Endothelial cell of umbilical vein (primary cell): ENCODE data around the gene CHST11. TPM values are rescaled to one million over a fixed set of nuclear protein-coding genes. Genes with fewer than 3 reads are reported as not detected.

ENCODE experiments used
- BruUV-seq: library from RNA; stranded (reverse); fragments of 400-500 nt; replicated peaks from 2 replicates; lab custom pipeline; 2021; lab: Mats Ljungman, UMichigan
- CTCF ChIA-PET: fragments of 300-600, 350-600 bp; sonication (Branson Sonifier 250); formaldehyde crosslinking; loops from one replicate; lab custom pipeline; 2021; ENCODE audit warnings: antibody characterized with exemption, inconsistent platforms; lab: Charles Lee
- POLR2A ChIA-PET: fragments of 300-600, 350-600 bp; sonication (Branson Sonifier 250); formaldehyde crosslinking; loops from one replicate; lab custom pipeline; 2021; ENCODE audit warnings: antibody characterized with exemption, inconsistent platforms; lab: Charles Lee
- DNase-seq: peaks from one replicate; pipeline ENCODE4 v3.0.0-alpha.2; 2011; ENCODE audit warnings: low read depth, low spot score
- FAIRE-seq: peaks from 2 replicates; lab custom pipeline; 2011; peaks lifted over from hg19 to GRCh38; lab: Jason Lieb, UNC
- H2AFZ ChIP-seq: 2 replicates; pipeline ENCODE4 v1.6.0; 2012; ENCODE audit warnings: low read depth, low read length, control low read depth, inconsistent platforms
- H3K27ac ChIP-seq: 2 replicates; pipeline ENCODE4 v1.5.1; 2011; ENCODE audit warnings: low read depth, mild to moderate bottlenecking, control low read depth, low read length, moderate library complexity; ENCODE audit not compliant: insufficient read depth
- H3K27me3 ChIP-seq, 2 experiments: 2 replicates each; pipeline versions ENCODE4 v1.6.0 to v1.6.1; 2011; ENCODE audit warnings: low read length in 2 of 2, mixed read lengths in 1 of 2; ENCODE audit not compliant: control insufficient read depth in 2 of 2, insufficient read depth in 2 of 2
- H3K36me3 ChIP-seq, 2 experiments: 2 replicates in 1 of 2; 3 replicates in 1 of 2; pipeline ENCODE4 v1.5.1; 2011; ENCODE audit warnings: low read length in 2 of 2, mild to moderate bottlenecking in 1 of 2, moderate library complexity in 1 of 2; ENCODE audit not compliant: control insufficient read depth in 2 of 2, insufficient read depth in 2 of 2; ENCODE audit errors: extremely low read depth in 1 of 2
- H3K4me1 ChIP-seq: 3 replicates; pipeline ENCODE4 v1.5.1; 2011; ENCODE audit warnings: mild to moderate bottlenecking, low read length; ENCODE audit not compliant: control insufficient read depth, insufficient read depth; ENCODE audit errors: extremely low read depth
- H3K4me2 ChIP-seq: 2 replicates; pipeline ENCODE4 v1.6.1; 2011; ENCODE audit warnings: low read length, control low read depth, mixed read lengths; ENCODE audit not compliant: insufficient read depth
- H3K4me3 ChIP-seq, 3 experiments: fragments of 200-600 bp in 1 of 3; sonication (generic), shearing (Covaris generic) in 1 of 3; replicated peaks in 1 of 3; 2 replicates each; pipeline ENCODE4 v1.5.1; 2011 to 2016; ENCODE audit warnings: control low read depth in 3 of 3, low read length in 3 of 3, mild to moderate bottlenecking in 2 of 3, inconsistent platforms in 1 of 3, low read depth in 1 of 3, moderate library complexity in 1 of 3; ENCODE audit not compliant: insufficient read depth in 1 of 3
- H3K79me2 ChIP-seq: 2 replicates; pipeline ENCODE4 v1.6.0; 2012; ENCODE audit warnings: low read length, inconsistent platforms; ENCODE audit not compliant: control insufficient read depth, insufficient read depth
- H3K9ac ChIP-seq: replicated peaks from 2 replicates; pipeline ENCODE3; 2011; ENCODE audit warnings: low read length, control low read depth; ENCODE audit not compliant: insufficient read depth; ENCODE audit errors: extremely low read depth
- H3K9me1 ChIP-seq: replicated peaks from 3 replicates; pipeline ENCODE4 v1.6.0; 2011; ENCODE audit warnings: mild to moderate bottlenecking, low read length; ENCODE audit not compliant: control insufficient read depth, insufficient read depth; ENCODE audit errors: extremely low read depth
- H3K9me3 ChIP-seq: replicated peaks from 2 replicates; pipeline ENCODE4 v1.5.1; 2012; ENCODE audit warnings: low read length, inconsistent platforms; ENCODE audit not compliant: control insufficient read depth, insufficient read depth
- H4K20me1 ChIP-seq: replicated peaks from 2 replicates; pipeline ENCODE3; 2011; ENCODE audit warnings: mild to moderate bottlenecking, low read length; ENCODE audit not compliant: control insufficient read depth, insufficient read depth; ENCODE audit errors: extremely low read depth
- EZH2 ChIP-seq: IDR thresholded peaks from 2 replicates; pipeline ENCODE4 v1.6.1; 2012; ENCODE audit warnings: borderline replicate concordance, low read depth, mild to moderate bottlenecking, moderate library complexity, low read length, inconsistent platforms; ENCODE audit not compliant: severe bottlenecking
- FOS ChIP-seq: IDR thresholded peaks from 2 replicates; pipeline ENCODE4 v1.6.1; 2011; ENCODE audit warnings: mild to moderate bottlenecking, low read length, moderate library complexity, borderline replicate concordance; ENCODE audit not compliant: insufficient read depth
- GATA2 ChIP-seq: IDR thresholded peaks from 2 replicates; pipeline ENCODE4 v1.7.0; 2011; ENCODE audit warnings: low read depth, mild to moderate bottlenecking, moderate library complexity, mixed read lengths, low read length; ENCODE audit not compliant: insufficient read length, insufficient read depth
- JUN ChIP-seq: IDR thresholded peaks from 2 replicates; pipeline ENCODE4 v1.6.1; 2011; ENCODE audit warnings: borderline replicate concordance, low read depth; ENCODE audit not compliant: insufficient read length, insufficient read depth
- MYC ChIP-seq: IDR thresholded peaks from one replicate; pipeline ENCODE4 v1.6.1; 2011; ENCODE audit warnings: mild to moderate bottlenecking, low read depth, low read length
- POLR2A ChIP-seq: IDR thresholded peaks from 2 replicates; pipeline ENCODE4 v1.6.1; 2012; ENCODE audit warnings: low read depth, mild to moderate bottlenecking, control low read depth, low read length
- POLR2AphosphoS5 ChIP-seq: IDR thresholded peaks from 2 replicates; pipeline ENCODE4 v1.6.1; 2012; ENCODE audit warnings: low read depth, mild to moderate bottlenecking, control low read depth, low read length, moderate library complexity; ENCODE audit not compliant: insufficient read depth
- dilution Hi-C: fragments of 300-500 bp; cut with MboI; formaldehyde crosslinking; loops from one replicate; pipeline ENCODE4 v1.15.0; 2019; ENCODE audit warnings: low sequenced_read_pairs; ENCODE audit not compliant: extremely low pct_ligation_motif_present
- intact Hi-C: fragments of 100-400 bp; cut with micrococcal nuclease; formaldehyde crosslinking; loops from one replicate; pipeline ENCODE4 v1.10.0; 2022
- polyA plus RNA-seq, 4 experiments: library from polyadenylated mRNA; depleted of rRNA in 3 of 4; stranded (reverse) in 3 of 4; unstranded in 1 of 4; fragments of >200 nt; gene quantifications; 2 replicates each; pipeline versions ENCODE4 v1.2.1 to v1.2.3, GENCODE V29; 2011 to 2012; ENCODE audit warnings: missing spikeins in 1 of 4
- total RNA-seq: library from RNA; stranded (reverse); gene quantifications from 2 replicates; pipeline ENCODE4 v1.2.3, GENCODE V29; 2021
- TF ChIP-seq, protein P1 (sequence below): IDR thresholded peaks from 2 replicates; pipeline ENCODE4 v1.6.1; 2011; ENCODE audit not compliant: insufficient read depth, insufficient read length
- TF ChIP-seq, protein P2 (sequence below), 2 donors: IDR thresholded peaks; 1 replicate in 1 of 2; 2 replicates in 1 of 2; pipeline ENCODE4 v1.5.1; 2011; ENCODE audit warnings: low read length in 2 of 2, mild to moderate bottlenecking in 2 of 2, moderate library complexity in 2 of 2, control low read depth in 1 of 2, inconsistent platforms in 1 of 2, low read depth in 1 of 2; ENCODE audit not compliant: insufficient read depth in 1 of 2; ENCODE audit errors: extremely low read depth in 1 of 2

The CHST11 gene
- total and polyA plus RNA-seq, 2 donors (not counting 3 experiments of a cell fraction or from before 2014, with no cell fraction given), result 19.7 to 20.9 TPM

DNA sequence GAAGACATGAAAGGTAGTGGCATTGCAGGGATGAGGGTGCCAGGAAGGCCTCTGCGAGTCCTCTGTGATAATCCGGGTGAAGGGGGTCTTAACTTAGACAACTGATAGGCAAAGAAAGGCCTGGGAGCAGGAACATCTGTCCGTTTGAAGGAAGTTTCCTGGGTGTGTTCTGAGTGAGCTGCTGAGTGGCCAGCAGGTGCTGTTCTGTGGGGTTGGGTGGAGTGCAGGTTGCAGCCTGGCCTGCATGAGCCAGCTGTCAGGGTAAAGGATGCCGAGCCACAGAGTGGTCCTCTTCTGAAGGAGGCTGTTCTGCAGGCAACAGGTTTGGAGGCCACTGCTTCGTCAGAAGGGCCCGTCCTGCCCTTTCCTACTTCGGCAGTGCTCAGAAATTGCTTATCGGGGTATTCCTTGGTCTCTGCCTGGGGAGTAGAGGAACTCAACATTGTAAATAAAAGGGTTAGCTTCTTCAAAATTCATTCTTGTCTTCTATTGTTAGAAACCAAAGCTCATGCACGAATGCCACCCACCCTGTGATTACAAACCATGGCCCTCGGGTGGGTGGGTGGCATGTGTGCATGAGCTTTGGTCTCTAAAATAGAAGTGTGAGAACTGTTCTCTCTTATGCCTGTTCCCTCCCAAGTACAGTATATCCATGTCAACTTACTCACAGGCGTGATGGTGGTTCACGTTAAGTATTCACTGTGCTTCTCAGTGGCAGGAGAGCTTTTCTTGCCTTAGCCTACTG lies 118.9 kb downstream of the CHST11 start:
- Histone ChIP-seq H3K27ac (no peak overlapping the region), H2AFZ (no peak overlapping the region), H3K36me3 (no peaks in the 10 kb centered on the region), H3K9ac (no peak overlapping the region), H3K4me1 (no peaks in the 10 kb centered on the region), H3K27me3 (no peaks in the 10 kb centered on the region), H3K9me3 (no peaks in the 10 kb centered on the region), H3K4me3 (no peak overlapping the region), H3K79me2 (peaks cover 4% of the 10 kb centered on the region), H3K4me2 (no peak overlapping the region), H4K20me1 (no peaks in the 10 kb centered on the region), H3K9me1 (no peaks in the 10 kb centered on the region)
- CTCF ChIA-PET, result interaction anchor here (1.0 kb wide), 1 partner anchor 194 kb away, joined by 4 read pairs; no protein-coding TSS in a partner anchor
- no peak for DNase-seq
- POLR2A ChIA-PET, result no interaction called here
- intact Hi-C loops, result no loop called here
- dilution Hi-C loops, result no loop called here
- no peak for FAIRE-seq
- BruUV-seq, result no TSS peak
- TF ChIP-seq FOS (no peak), EZH2 (no peak), MYC (no peak), POLR2A (no peak), JUN (no peak), GATA2 (no peak), POLR2AphosphoS5 (no peak)
- TF ChIP-seq, protein P1, sequence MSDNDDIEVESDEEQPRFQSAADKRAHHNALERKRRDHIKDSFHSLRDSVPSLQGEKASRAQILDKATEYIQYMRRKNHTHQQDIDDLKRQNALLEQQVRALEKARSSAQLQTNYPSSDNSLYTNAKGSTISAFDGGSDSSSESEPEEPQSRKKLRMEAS, result no peak
- TF ChIP-seq, protein P2, sequence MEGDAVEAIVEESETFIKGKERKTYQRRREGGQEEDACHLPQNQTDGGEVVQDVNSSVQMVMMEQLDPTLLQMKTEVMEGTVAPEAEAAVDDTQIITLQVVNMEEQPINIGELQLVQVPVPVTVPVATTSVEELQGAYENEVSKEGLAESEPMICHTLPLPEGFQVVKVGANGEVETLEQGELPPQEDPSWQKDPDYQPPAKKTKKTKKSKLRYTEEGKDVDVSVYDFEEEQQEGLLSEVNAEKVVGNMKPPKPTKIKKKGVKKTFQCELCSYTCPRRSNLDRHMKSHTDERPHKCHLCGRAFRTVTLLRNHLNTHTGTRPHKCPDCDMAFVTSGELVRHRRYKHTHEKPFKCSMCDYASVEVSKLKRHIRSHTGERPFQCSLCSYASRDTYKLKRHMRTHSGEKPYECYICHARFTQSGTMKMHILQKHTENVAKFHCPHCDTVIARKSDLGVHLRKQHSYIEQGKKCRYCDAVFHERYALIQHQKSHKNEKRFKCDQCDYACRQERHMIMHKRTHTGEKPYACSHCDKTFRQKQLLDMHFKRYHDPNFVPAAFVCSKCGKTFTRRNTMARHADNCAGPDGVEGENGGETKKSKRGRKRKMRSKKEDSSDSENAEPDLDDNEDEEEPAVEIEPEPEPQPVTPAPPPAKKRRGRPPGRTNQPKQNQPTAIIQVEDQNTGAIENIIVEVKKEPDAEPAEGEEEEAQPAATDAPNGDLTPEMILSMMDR (IDR thresholded peaks at IDR 0.05; ENCODE audit: extremely low read depth in 1 of 2, insufficient read depth in 1 of 2, low read depth in 1 of 2, low read length in 2 of 2), result no peak
